HepG2 (cell line): ENCODE results near the gene CAPN10. TPM values are rescaled to one million over a fixed set of nuclear protein-coding genes. Genes with fewer than 3 reads are reported as not detected.

ENCODE experiments used
- AKAP8 ChIP-seq: sonication (generic); formaldehyde crosslinking; IDR thresholded peaks from 2 replicates; pipeline ENCODE4 v1.5.1; 2020; ENCODE audit warnings: mild to moderate bottlenecking, missing genetic modification reagents
- BHLHE40 ChIP-seq: IDR thresholded peaks from 2 replicates; pipeline ENCODE4 v1.6.1; 2011; ENCODE audit warnings: low read length, improper control_type of control experiment
- DNMT1 ChIP-seq: sonication (generic); formaldehyde crosslinking; IDR thresholded peaks from 2 replicates; pipeline ENCODE4 v1.5.1; 2020; ENCODE audit warnings: mild to moderate bottlenecking, missing genetic modification reagents
- GZF1 ChIP-seq: sonication (generic); formaldehyde crosslinking; IDR thresholded peaks from 2 replicates; pipeline ENCODE4 v1.5.1; 2020; ENCODE audit warnings: mild to moderate bottlenecking, missing genetic modification reagents
- HIVEP1 ChIP-seq: sonication (generic); formaldehyde crosslinking; IDR thresholded peaks from 2 replicates; pipeline ENCODE4 v1.4.0; 2020; ENCODE audit warnings: mild to moderate bottlenecking, missing genetic modification reagents
- HMG20A ChIP-seq: IDR thresholded peaks from 2 replicates; pipeline ENCODE4 v1.6.1; 2016; ENCODE audit warnings: borderline replicate concordance
- MAFG ChIP-seq: sonication (generic); formaldehyde crosslinking; IDR thresholded peaks from 2 replicates; pipeline ENCODE4 v1.5.1; 2020; ENCODE audit warnings: mild to moderate bottlenecking, missing genetic modification reagents
- MEF2D ChIP-seq: sonication (generic); formaldehyde crosslinking; IDR thresholded peaks from 2 replicates; pipeline ENCODE4 v1.5.1; 2020; ENCODE audit warnings: mild to moderate bottlenecking, missing genetic modification reagents
- MTERF4 ChIP-seq: sonication (generic); formaldehyde crosslinking; IDR thresholded peaks from 2 replicates; pipeline ENCODE4 v1.8.0; 2023; ENCODE audit warnings: mild to moderate bottlenecking, missing genetic modification reagents
- PPARG ChIP-seq: conservative IDR thresholded peaks from 2 replicates; pipeline ENCODE4 v1.6.1; 2016; ENCODE audit warnings: missing biosample characterization, missing genetic modification reagents
- SIX4 ChIP-seq: sonication (generic); formaldehyde crosslinking; IDR thresholded peaks from 2 replicates; pipeline ENCODE4 v1.4.0; 2020; ENCODE audit warnings: missing genetic modification reagents
- SMAD9 ChIP-seq: sonication (generic); formaldehyde crosslinking; IDR thresholded peaks from 2 replicates; pipeline ENCODE4 v1.5.1; 2020; ENCODE audit warnings: mild to moderate bottlenecking, missing genetic modification reagents
- ZBTB8A ChIP-seq: sonication (generic); formaldehyde crosslinking; IDR thresholded peaks from 2 replicates; pipeline ENCODE4 v1.4.0; 2020; ENCODE audit warnings: mild to moderate bottlenecking, low read depth, missing genetic modification reagents, borderline replicate concordance
- ZNF296 ChIP-seq: sonication (generic); formaldehyde crosslinking; conservative IDR thresholded peaks from 2 replicates; pipeline ENCODE4 v1.5.0; 2020; ENCODE audit warnings: mild to moderate bottlenecking, missing genetic modification reagents
- ZNF615 ChIP-seq: sonication (generic); formaldehyde crosslinking; IDR thresholded peaks from 2 replicates; pipeline ENCODE4 v1.5.0; 2020; ENCODE audit warnings: mild to moderate bottlenecking, missing genetic modification reagents, borderline replicate concordance
- ZNF749 ChIP-seq: sonication (generic); formaldehyde crosslinking; IDR thresholded peaks from 2 replicates; pipeline ENCODE4 v1.8.0; 2022; ENCODE audit warnings: mild to moderate bottlenecking, missing genetic modification reagents, moderate library complexity, borderline replicate concordance
- polyA plus RNA-seq, 8 experiments: library from polyadenylated mRNA; depleted of rRNA in 3 of 8; stranded (reverse) in 7 of 8; unstranded in 1 of 8; fragments of >200 nt; fragmentation: Illumina TruSeq in 4 of 8; extraction: Trizol in 4 of 8; gene quantifications; 2 replicates each; pipeline versions ENCODE4 v1.2.1 to v1.2.3, GENCODE V29; 2011 to 2016; ENCODE audit warnings: low read depth in 4 of 8, missing spikeins in 1 of 8, mixed read lengths in 1 of 8; ENCODE audit not compliant: insufficient read depth in 1 of 8
- total RNA-seq, 5 experiments: library from RNA; depleted of rRNA; stranded (reverse); fragments of >200 nt; fragmentation: Illumina TruSeq; extraction: Trizol; gene quantifications; 2 replicates each; pipeline ENCODE4 v1.2.3, GENCODE V29; 2016; ENCODE audit warnings: low read depth in 1 of 5
- TF ChIP-seq, protein P1 (sequence below): sonication (generic); formaldehyde crosslinking; IDR thresholded peaks from 2 replicates; pipeline ENCODE4 v1.4.0; 2020; ENCODE audit warnings: mild to moderate bottlenecking, missing genetic modification reagents

Gene CAPN10
- total and polyA plus RNA-seq, 2 of the 13 experiments (the other 11 are each of a cell fraction or from before 2014, with no cell fraction given) = 27.6 to 32.4 TPM

GRCh38 chr2:240586198-240586918 is at the start of gene CAPN10 (continued):
- no peak for TF ChIP-seq ZNF749 (CRISPR knock-in tag)
- no peak for TF ChIP-seq SMAD9 (CRISPR knock-in tag)
- peak; percentile 80; the same call in 1 of the 2 replicates for TF ChIP-seq ZNF296 (CRISPR knock-in tag)
- TF ChIP-seq ZBTB8A (CRISPR knock-in tag) = peak; percentile 73; the same call in 1 of the 2 replicates
- TF ChIP-seq HMG20A (CRISPR knock-in tag) = no peak
- TF ChIP-seq MTERF4 (CRISPR knock-in tag) = peak; percentile 56; the same call in 1 of the 2 replicates
- peak; percentile 45; the same call in 1 of the 2 replicates for TF ChIP-seq SIX4 (CRISPR knock-in tag)
- TF ChIP-seq, protein P1, sequence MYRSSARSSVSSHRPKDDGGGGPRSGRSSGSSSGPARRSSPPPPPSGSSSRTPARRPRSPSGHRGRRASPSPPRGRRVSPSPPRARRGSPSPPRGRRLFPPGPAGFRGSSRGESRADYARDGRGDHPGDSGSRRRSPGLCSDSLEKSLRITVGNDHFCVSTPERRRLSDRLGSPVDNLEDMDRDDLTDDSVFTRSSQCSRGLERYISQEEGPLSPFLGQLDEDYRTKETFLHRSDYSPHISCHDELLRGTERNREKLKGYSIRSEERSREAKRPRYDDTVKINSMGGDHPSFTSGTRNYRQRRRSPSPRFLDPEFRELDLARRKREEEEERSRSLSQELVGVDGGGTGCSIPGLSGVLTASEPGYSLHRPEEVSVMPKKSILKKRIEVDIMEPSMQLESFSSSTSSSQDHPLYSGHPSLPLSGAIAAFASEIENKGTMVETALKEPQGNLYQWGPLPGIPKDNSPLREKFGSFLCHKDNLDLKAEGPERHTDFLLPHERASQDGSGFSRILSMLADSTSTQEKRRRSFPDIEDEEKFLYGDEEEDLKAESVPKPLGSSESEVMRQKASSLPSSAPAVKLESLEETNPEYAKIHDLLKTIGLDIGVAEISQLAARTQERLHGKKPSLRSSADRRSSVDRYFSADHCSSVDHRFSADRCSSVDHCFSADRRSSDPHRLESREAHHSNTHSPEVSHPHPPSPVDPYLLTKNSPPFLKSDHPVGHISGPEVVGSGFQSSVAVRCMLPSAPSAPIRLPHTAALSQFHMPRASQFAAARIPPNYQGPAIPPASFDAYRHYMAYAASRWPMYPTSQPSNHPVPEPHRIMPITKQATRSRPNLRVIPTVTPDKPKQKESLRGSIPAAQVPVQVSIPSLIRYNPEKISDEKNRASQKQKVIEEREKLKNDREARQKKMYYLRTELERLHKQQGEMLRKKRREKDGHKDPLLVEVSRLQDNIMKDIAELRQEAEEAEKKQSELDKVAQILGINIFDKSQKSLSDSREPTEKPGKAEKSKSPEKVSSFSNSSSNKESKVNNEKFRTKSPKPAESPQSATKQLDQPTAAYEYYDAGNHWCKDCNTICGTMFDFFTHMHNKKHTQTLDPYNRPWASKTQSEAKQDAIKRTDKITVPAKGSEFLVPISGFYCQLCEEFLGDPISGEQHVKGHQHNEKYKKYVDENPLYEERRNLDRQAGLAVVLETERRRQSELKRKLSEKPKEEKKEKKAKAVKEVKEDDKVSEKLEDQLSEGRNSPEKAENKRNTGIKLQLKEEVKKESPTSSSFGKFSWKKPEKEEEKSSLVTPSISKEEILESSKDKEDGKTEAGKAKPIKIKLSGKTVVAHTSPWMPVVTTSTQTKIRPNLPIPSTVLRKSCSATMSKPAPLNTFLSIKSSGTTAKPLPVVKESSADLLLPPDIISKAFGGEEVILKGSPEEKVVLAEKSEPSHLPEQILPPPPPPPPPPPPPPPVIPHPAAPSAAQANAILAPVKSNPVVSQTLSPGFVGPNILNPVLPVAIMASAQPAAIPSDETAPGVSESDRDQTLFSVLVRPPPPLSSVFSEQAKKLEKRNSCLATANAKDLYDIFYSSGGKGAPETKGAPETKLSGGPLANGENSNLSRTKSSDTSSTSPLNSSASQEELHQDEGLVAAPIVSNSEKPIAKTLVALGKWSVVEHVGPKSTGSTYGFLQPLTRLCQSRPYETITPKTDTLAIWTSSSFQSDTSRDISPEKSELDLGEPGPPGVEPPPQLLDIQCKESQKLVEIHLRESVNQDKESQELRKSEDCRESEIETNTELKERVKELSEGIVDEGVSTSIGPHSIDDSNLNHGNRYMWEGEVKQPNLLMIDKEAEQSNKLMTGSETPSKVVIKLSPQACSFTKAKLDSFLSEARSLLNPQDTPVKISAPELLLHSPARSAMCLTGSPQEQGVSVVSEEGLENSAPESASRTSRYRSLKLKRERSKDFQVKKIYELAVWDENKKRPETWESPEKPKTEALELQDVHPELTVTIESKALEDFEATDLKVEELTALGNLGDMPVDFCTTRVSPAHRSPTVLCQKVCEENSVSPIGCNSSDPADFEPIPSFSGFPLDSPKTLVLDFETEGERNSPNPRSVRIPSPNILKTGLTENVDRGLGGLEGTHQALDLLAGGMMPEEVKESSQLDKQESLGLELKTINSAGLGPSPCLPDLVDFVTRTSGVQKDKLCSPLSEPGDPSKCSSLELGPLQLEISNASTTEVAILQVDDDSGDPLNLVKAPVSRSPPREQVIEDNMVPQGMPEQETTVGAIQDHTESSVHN (CRISPR knock-in tag) = no peak
- TF ChIP-seq MAFG = no peak
- 0 out of 2 replicates have a peak, but pooled peaks have one; percentile 38 for TF ChIP-seq DNMT1 (CRISPR knock-in tag)
- TF ChIP-seq MEF2D (CRISPR knock-in tag) = peak; percentile 85
- TF ChIP-seq PPARG = peak; percentile 54
- no peak for TF ChIP-seq ZNF615 (CRISPR knock-in tag)
- TF ChIP-seq BHLHE40 = peak; percentile 52
- peak; percentile 65 for TF ChIP-seq AKAP8 (CRISPR knock-in tag)
- no peak; the same call in 1 of the 2 replicates for TF ChIP-seq GZF1 (CRISPR knock-in tag)
- peak; percentile 87; the same call in 1 of the 2 replicates for TF ChIP-seq HIVEP1 (CRISPR knock-in tag)
